Right lobe of liver (tissue), 6 donors: ENCODE results near the gene TBC1D1. TPM values are rescaled to one million over a fixed set of nuclear protein-coding genes. Genes with fewer than 3 reads are reported as not detected.
"Not testable (repeated sequence)": the region's sequence is repeated elsewhere in the genome, so short reads cannot be mapped to it uniquely, and the experiment has no call there.

Source experiments
- ATAC-seq, 4 donors: fragments of 200-7000 bp; cut with Tn5 transposase; one replicate each; pipeline ENCODE4 v1.9.1; 2020; ENCODE audit warnings: mild to moderate bottlenecking in 4 of 4, moderate library complexity in 4 of 4
- DNase-seq, 3 donors: peaks; one replicate each; pipeline ENCODE4 v3.0.0-alpha.2; 2020
- H3K27ac ChIP-seq, 3 donors: fragments of 200-600 bp; one replicate each; pipeline ENCODE4 v1.8.0; 2022
- H3K27me3 ChIP-seq, 2 donors: fragments of 200-600 bp; one replicate each; pipeline ENCODE4 v1.8.0; 2022
- H3K36me3 ChIP-seq, 4 donors: fragments of 200-600 bp; sonication (generic) in 1 of 4; one replicate each; pipeline versions ENCODE4 v1.5.1 to v1.8.0; 2017 to 2022; ENCODE audit warnings: control low read depth in 1 of 4
- H3K4me1 ChIP-seq, 4 donors: fragments of 200-600 bp; sonication (generic) in 1 of 4; one replicate each; pipeline versions ENCODE4 v1.5.1 to v1.8.0; 2017 to 2022; ENCODE audit warnings: control low read depth in 1 of 4
- H3K4me3 ChIP-seq, 3 donors: fragments of 200-600 bp; one replicate each; pipeline ENCODE4 v1.8.0; 2022
- H3K9me3 ChIP-seq, 4 donors: fragments of 200-600 bp; sonication (generic) in 1 of 4; one replicate each; pipeline versions ENCODE4 v1.5.1 to v1.8.0; 2017 to 2022; ENCODE audit warnings: control low read depth in 1 of 4
- POLR2A ChIP-seq: fragments of 450-650 bp; IDR thresholded peaks from one replicate; pipeline ENCODE4 v1.6.1; 2017; ENCODE audit warnings: antibody characterized with exemption, mild to moderate bottlenecking
- WGBS: methylation state at CpG from one replicate; pipeline ENCODE4 v1.1.6; 2018; ENCODE audit warnings: low coverage, low lambda C conversion rate; ENCODE audit not compliant: insufficient coverage; ENCODE audit errors: missing lambda C conversion rate; 5-methylcytosine and 5-hydroxymethylcytosine counted together
- intact Hi-C, 2 donors: fragments of 100-400 bp; cut with DNase I; formaldehyde crosslinking; loops; one replicate each; pipeline versions ENCODE4 v1.11.2 to v1.14.1; 2022
- total RNA-seq, 6 experiments: library from RNA; depleted of rRNA in 2 of 6; stranded (reverse); fragments of >200 nt in 2 of 6; fragmentation: NEBNext Ultra II Directional in 3 of 6; extraction: Animal tissue kit (Norgen Biotek cat#: 25700) in 3 of 6; gene quantifications; one replicate each; pipeline versions ENCODE4 v1.1.0 to v1.2.4, GENCODE V29; 2016 to 2023
- TF ChIP-seq, protein P1 (sequence below), 4 donors: fragments of 200-600 bp in 3 of 4; fragments of 450-650 bp in 1 of 4; IDR thresholded peaks; one replicate each; pipeline versions ENCODE4 v1.5.1 to v1.8.0; 2016 to 2022; ENCODE audit warnings: antibody characterized with exemption in 4 of 4, mild to moderate bottlenecking in 2 of 4
- donor health status: DM: no; HTN: yes; CAD: no.
- donor health status: DM: no; HTN: no; CAD: no.
- donor health status: DM: no; HTN: no; CAD: no.
- donor health status: DM: no; HTN: yes; CAD: no.
- donor health status: DM: no; HTN: yes; CAD: no.

Gene TBC1D1
- total RNA-seq, 6 experiments from 2014 or later: 21.2 to 67.5 (median 35.8) TPM

DNA sequence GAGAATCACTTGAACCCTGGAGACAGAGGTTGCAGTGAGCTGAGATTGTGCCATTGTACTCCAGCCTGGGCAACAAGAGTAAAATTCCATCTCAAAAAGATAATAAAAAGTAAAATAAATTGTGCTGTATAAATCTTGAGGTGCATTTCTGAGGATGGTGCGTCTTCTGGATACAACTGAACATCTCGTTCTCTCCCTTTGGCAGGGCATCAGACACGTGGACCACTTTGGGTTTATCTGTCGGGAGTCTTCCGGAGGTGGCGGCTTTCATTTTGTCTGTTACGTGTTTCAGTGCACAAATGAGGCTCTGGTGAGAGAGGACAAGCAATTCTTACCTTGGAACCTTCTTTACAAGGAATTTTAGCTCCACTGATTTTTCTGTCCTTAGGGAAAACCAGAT, 129.5 kb downstream of the TBC1D1 start:
- Histone ChIP-seq H3K36me3 (peaks cover 0 to 4% (median 0%) of the 10 kb centered on the region in 4 donors), H3K4me3 (no peak overlapping the region), H3K9me3 (no peaks in the 10 kb centered on the region), H3K4me1 (no peaks in the 10 kb centered on the region), H3K27me3 (no peaks in the 10 kb centered on the region), H3K27ac (no peak overlapping the region)
- no peak for ATAC-seq
- no peak for DNase-seq
- intact Hi-C loops: no loop called here
- WGBS: 87% methylated on average over 3 of the region's 7 CpGs
- TF ChIP-seq, protein P1, sequence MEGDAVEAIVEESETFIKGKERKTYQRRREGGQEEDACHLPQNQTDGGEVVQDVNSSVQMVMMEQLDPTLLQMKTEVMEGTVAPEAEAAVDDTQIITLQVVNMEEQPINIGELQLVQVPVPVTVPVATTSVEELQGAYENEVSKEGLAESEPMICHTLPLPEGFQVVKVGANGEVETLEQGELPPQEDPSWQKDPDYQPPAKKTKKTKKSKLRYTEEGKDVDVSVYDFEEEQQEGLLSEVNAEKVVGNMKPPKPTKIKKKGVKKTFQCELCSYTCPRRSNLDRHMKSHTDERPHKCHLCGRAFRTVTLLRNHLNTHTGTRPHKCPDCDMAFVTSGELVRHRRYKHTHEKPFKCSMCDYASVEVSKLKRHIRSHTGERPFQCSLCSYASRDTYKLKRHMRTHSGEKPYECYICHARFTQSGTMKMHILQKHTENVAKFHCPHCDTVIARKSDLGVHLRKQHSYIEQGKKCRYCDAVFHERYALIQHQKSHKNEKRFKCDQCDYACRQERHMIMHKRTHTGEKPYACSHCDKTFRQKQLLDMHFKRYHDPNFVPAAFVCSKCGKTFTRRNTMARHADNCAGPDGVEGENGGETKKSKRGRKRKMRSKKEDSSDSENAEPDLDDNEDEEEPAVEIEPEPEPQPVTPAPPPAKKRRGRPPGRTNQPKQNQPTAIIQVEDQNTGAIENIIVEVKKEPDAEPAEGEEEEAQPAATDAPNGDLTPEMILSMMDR (IDR thresholded peaks at IDR 0.05): no peak
- no peak for TF ChIP-seq POLR2A

DNA sequence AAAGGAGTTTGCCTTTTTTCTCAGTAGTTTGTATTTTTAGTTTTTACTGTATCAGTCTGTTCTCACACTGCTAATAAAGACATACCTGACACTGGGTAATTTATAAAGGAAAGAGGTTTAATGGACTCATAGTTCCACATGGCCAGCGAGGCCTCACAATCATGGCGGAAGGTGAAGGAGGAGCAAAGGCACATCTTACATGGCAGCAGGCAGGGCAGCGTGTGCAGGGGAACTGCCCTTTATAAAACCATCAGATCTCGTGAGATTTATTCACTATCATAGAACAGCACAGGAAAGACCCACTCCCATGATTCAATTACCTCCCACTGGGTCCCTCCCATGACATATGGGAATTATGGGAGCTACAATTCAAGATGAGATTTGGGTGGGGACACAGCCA, 130.1 kb downstream of the TBC1D1 start:
- H3K4me3 ChIP-seq, intact Hi-C loops, H3K36me3 ChIP-seq, ATAC-seq, DNase-seq, H3K27ac ChIP-seq, H3K9me3 ChIP-seq, H3K27me3 ChIP-seq, H3K4me1 ChIP-seq: not testable (repeated sequence)
- WGBS: 100% methylated on average over 2 of the region's 4 CpGs

DNA sequence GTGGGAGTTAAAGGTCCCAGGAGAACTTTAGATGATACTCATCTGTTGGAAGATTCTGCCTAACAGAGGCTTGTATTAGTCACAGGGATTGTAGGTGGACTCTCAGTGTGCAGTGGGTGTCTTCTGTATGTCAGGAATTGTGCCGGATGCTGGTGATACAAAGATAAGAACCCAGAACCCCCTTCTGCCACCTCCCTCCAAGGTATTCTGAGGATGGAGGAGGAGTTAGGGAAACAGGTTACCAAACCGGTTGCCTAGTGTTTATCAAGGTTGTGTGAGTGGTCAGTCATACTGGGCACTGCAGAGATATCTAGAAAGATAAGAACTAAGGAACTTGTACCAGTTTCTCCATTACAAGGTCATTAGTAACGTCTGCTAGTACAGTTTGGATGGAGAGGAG, 130.9 kb downstream of the TBC1D1 start:
- no peak for ATAC-seq
- no peak for DNase-seq
- WGBS: 86% methylated on average over 3 of the region's 3 CpGs
- no peak overlapping the region for H3K4me3 ChIP-seq
- no peak for TF ChIP-seq POLR2A
- TF ChIP-seq, protein P1 (IDR thresholded peaks at IDR 0.05): no peak
- H3K27me3 ChIP-seq: no peaks in the 10 kb centered on the region
- peaks cover 0 to 4% (median 0%) of the 10 kb centered on the region in 4 donors for H3K36me3 ChIP-seq
- H3K4me1 ChIP-seq: no peaks in the 10 kb centered on the region
- no peak overlapping the region for H3K27ac ChIP-seq
- intact Hi-C loops: no loop called here
- no peaks in the 10 kb centered on the region for H3K9me3 ChIP-seq

DNA sequence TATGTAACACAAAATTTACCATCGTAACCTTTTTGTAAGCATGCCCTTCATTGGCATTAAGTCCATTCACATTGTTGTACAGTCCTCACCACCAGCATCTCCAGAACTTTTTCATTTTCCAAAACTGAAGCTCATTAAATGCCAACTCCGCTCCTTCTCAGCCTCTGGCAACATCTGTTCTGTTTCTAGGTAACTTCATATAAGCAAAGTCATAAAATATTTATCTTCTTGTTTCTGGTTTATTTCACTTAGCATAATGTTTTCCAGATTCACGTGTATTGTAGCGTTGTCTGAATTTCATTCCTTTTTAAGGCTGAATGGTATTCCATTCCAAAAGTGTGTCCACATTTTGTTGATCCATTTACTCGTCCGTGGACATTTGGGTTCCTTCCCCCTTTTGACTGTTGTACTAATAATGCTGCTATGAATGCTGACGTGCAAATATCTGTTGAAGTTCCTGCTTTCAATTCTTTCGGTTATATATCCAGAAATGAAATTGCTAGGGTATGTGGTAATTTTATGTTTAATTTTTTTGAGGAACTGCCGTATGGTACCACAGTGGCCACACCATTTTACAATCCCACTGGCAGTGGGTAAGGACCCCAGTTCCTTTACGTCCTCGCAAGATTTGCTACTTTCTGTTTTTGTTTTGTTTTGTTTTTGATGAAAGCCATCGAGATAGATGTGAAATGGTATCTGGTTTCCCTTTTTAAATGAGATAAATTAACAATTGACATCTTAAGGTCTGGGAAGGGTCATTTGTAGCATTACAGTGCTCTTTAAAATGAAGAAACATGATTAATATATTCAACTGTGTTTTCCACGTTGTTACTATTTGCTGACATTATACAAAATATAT, 132.7 kb downstream of the TBC1D1 start:
- Histone ChIP-seq H3K27ac (peak overlapping the region in 1 of 3 donors; percentile 1), H3K36me3 (peaks cover 0 to 16% (median 1%) of the 10 kb centered on the region in 4 donors), H3K9me3 (no peaks in the 10 kb centered on the region), H3K27me3 (no peaks in the 10 kb centered on the region), H3K4me3 (no peak overlapping the region), H3K4me1 (no peaks in the 10 kb centered on the region)
- peak; percentile 30 to 69 (median 48) for ATAC-seq
- DNase-seq: no peak
- no peak for TF ChIP-seq POLR2A
- TF ChIP-seq, protein P1 (IDR thresholded peaks at IDR 0.05): no peak
- intact Hi-C loops: no loop called here
- 52% methylated on average over 13 of the region's 13 CpGs for WGBS

DNA sequence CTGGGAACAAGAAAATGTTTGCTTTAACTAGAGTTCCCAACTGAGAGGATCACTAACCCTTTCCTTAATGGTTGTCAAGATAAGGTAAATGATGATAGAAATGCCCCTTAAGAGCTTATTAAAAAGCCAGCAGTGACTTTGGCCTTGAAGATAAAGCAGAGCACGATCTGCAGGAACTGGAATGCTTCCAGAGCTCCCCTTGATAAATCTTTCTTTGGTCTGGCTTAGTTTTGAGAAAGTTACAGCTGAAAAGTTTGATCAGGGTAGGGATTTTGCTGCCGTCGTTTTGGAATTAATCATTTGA, 133.3 kb downstream of the TBC1D1 start:
- intact Hi-C loops: no loop called here

More for the DNA sequence above, 133.3 kb downstream of the TBC1D1 start:
- Histone ChIP-seq H3K36me3 (peaks cover 0 to 22% (median 1%) of the 10 kb centered on the region in 4 donors), H3K4me1 (no peaks in the 10 kb centered on the region), H3K9me3 (no peaks in the 10 kb centered on the region), H3K27me3 (no peaks in the 10 kb centered on the region), H3K27ac (peak overlapping the region in 1 of 3 donors; percentile 1), H3K4me3 (no peak overlapping the region)
- 29% methylated on average over 3 of the region's 3 CpGs for WGBS
- ATAC-seq: peak; percentile 11 to 50 (median 44)
- no peak for DNase-seq
- TF ChIP-seq POLR2A: no peak
- TF ChIP-seq, protein P1 (IDR thresholded peaks at IDR 0.05): no peak
